OCI-LY3 (cell line): ENCODE results near the gene RBBP6.

ENCODE experiments used
- H2AFZ ChIP-seq: fragments of 200-600, 300-600 bp; shearing (Covaris generic); 2 replicates; pipeline ENCODE4 v1.6.0; 2014; ENCODE audit warnings: antibody characterized with exemption, low read depth, low read length
- H3K27ac ChIP-seq: fragments of 200-600, 300-600 bp; sonication (generic); 2 replicates; pipeline ENCODE4 v1.5.1; 2014; ENCODE audit warnings: mild to moderate bottlenecking, low read length, moderate library complexity, mixed read lengths
- H3K27me3 ChIP-seq: fragments of 200-600, 300-600 bp; sonication (generic); 2 replicates; pipeline ENCODE4 v1.6.1; 2014; ENCODE audit warnings: low read depth, low read length, mixed read lengths
- H3K36me3 ChIP-seq: fragments of 200-600, 300-600 bp; sonication (generic); replicated peaks from 2 replicates; pipeline ENCODE3; 2014; ENCODE audit warnings: low read depth, low read length, mixed read lengths
- H3K4me1 ChIP-seq: fragments of 300-600, 200-600 bp; sonication (generic); 2 replicates; pipeline ENCODE4 v1.6.1; 2014; ENCODE audit warnings: low read length, mixed read lengths
- H3K4me2 ChIP-seq: fragments of 200-600, 300-600 bp; sonication (generic); 2 replicates; pipeline ENCODE4 v1.6.1; 2014; ENCODE audit warnings: low read length, mixed read lengths
- H3K4me3 ChIP-seq: fragments of 300-600, 200-600 bp; sonication (generic); 2 replicates; pipeline ENCODE4 v1.5.1; 2014; ENCODE audit warnings: antibody characterized with exemption, mild to moderate bottlenecking, low read length, moderate library complexity
- H3K79me2 ChIP-seq: fragments of 300-600, 200-600 bp; shearing (Covaris generic); 2 replicates; pipeline ENCODE4 v1.6.1; 2014; ENCODE audit warnings: mild to moderate bottlenecking, low read length, mixed read lengths
- H3K9ac ChIP-seq: fragments of 300-600, 200-600 bp; shearing (Covaris generic); 2 replicates; pipeline ENCODE4 v1.6.0; 2014; ENCODE audit warnings: mild to moderate bottlenecking, low read length, moderate library complexity
- H3K9me3 ChIP-seq: fragments of 200-600, 300-600 bp; shearing (Covaris generic); 2 replicates; pipeline ENCODE4 v1.6.1; 2014; ENCODE audit warnings: low read length, mixed read lengths; ENCODE audit not compliant: insufficient read depth
- H4K20me1 ChIP-seq: fragments of 200-600, 300-600 bp; sonication (generic); 2 replicates; pipeline ENCODE4 v1.6.1; 2016; ENCODE audit warnings: low read length, mixed read lengths; ENCODE audit not compliant: insufficient read depth
- CTCF ChIP-seq: fragments of 200-600, 300-600 bp; sonication (generic); IDR thresholded peaks from 2 replicates; pipeline ENCODE4 v1.5.1; 2014; ENCODE audit warnings: antibody characterized with exemption, low read length, low read depth
- EZH2phosphoT487 ChIP-seq: fragments of 200-600 bp; shearing (Covaris generic); IDR thresholded peaks from 2 replicates; pipeline ENCODE4 v1.6.1; 2018; ENCODE audit warnings: antibody characterized with exemption, mixed run types, low read depth

Gene RBBP6

DNA sequence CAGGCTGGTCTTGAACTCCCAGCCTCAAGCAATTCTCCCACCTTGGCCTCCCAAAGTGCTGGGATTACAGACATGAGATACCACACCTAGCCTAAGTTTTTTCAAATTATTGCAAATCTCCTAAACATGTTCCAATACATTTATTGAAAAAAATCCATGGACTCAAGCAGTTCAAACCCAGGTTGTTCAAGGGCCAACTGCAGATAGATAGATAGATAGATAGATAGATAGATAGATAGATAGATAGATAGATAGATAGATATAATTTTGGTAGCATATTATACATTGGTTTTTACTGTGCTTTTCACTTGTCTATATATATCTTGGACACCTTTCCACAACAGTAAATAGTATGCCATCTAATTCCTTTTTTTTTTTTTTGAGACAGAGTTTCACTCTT, 20.9 kb upstream of the RBBP6 start:
- no peaks in the 10 kb centered on the region for H3K4me1 ChIP-seq
- no peaks in the 10 kb centered on the region for H3K79me2 ChIP-seq
- H3K36me3 ChIP-seq, result no peaks in the 10 kb centered on the region
- no peak overlapping the region for H3K9ac ChIP-seq
- no peaks in the 10 kb centered on the region for H4K20me1 ChIP-seq
- no peak overlapping the region for H2AFZ ChIP-seq
- TF ChIP-seq EZH2phosphoT487 (no peak), CTCF (no peak)
- H3K4me2 ChIP-seq, result no peak overlapping the region
- H3K27me3 ChIP-seq, result no peaks in the 10 kb centered on the region
- H3K4me3 ChIP-seq, result no peak overlapping the region
- H3K9me3 ChIP-seq, result no peaks in the 10 kb centered on the region
- no peak overlapping the region for H3K27ac ChIP-seq

DNA sequence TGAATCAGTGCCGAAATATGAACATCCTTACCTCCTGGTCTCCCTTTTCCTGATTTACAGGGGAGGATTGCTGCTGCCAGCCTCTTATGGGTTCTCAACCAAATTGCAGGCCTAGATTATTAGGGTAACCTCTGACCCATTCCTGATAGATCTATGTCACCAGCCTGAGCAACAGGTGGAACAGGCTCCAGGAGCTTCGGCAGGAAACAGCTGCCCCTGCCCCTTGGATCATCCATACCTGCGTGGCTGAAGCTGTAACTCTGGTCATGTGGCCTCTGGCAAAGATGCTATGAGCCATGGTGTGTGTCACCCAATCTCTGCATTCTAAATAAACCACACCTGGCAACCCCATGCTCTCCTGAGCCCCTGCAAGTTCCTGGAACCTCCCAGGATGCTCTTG, 18.4 kb upstream of the RBBP6 start:
- TF ChIP-seq CTCF (no peak), EZH2phosphoT487 (no peak)
- Histone ChIP-seq H3K79me2 (no peaks in the 10 kb centered on the region), H3K27ac (no peak overlapping the region), H3K4me3 (no peak overlapping the region), H2AFZ (no peak overlapping the region), H3K9ac (no peak overlapping the region), H3K9me3 (no peaks in the 10 kb centered on the region), H3K4me1 (peaks cover 3% of the 10 kb centered on the region; the same call in 1 of the 2 replicates), H3K4me2 (no peak overlapping the region), H4K20me1 (no peaks in the 10 kb centered on the region), H3K27me3 (peaks cover 6% of the 10 kb centered on the region; the same call in 1 of the 2 replicates), H3K36me3 (no peaks in the 10 kb centered on the region)

DNA sequence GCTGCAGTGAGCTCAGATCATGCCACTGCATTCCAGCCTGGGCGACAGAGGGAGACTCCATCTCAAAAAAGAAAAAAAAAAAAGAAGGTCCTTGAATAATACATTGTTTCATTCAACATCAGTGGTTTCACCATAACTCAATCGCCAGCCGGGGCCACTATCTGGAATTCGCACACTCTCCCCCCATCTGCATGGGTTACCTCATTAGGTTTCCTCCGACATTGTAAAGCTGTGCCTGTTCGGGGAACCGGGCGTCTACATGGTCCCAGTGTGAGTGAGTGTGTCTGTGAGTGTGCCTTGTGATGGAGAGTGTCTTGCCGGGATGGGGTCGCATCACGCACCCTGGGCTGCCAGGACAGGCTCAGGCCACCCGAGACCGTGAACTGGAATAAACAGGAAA, 16.6 kb upstream of the RBBP6 start:
- Histone ChIP-seq H3K9me3 (no peaks in the 10 kb centered on the region), H3K4me1 (peaks cover 3% of the 10 kb centered on the region; the same call in 1 of the 2 replicates), H2AFZ (no peak overlapping the region), H3K79me2 (no peaks in the 10 kb centered on the region), H3K4me2 (no peak overlapping the region), H3K9ac (no peak overlapping the region), H3K4me3 (no peak overlapping the region), H3K27me3 (peaks cover 10% of the 10 kb centered on the region; the same call in 1 of the 2 replicates), H4K20me1 (no peaks in the 10 kb centered on the region), H3K36me3 (no peaks in the 10 kb centered on the region), H3K27ac (no peak overlapping the region)
- TF ChIP-seq CTCF, result no peak
- TF ChIP-seq EZH2phosphoT487, result no peak

- Histone ChIP-seq H3K27ac (no peak overlapping the region), H3K4me3 (no peak overlapping the region), H3K27me3 (peaks cover 10% of the 10 kb centered on the region; the same call in 1 of the 2 replicates), H3K79me2 (no peaks in the 10 kb centered on the region), H3K4me2 (no peak overlapping the region), H3K9me3 (no peaks in the 10 kb centered on the region), H3K4me1 (peaks cover 3% of the 10 kb centered on the region; the same call in 1 of the 2 replicates), H3K36me3 (no peaks in the 10 kb centered on the region), H3K9ac (no peak overlapping the region), H4K20me1 (no peaks in the 10 kb centered on the region), H2AFZ (no peak overlapping the region)
- TF ChIP-seq EZH2phosphoT487, result no peak
- TF ChIP-seq CTCF, result no peak
Measured at GRCh38 chr16:24523569-24523968, 15.8 kb upstream of the RBBP6 start.
